Stimulated activated CD8-positive, alpha-beta memory T cell treated with anti-CD3 and anti-CD28 coated beads, Interleukin-15, amount 100 ng/mL, for 1 hour (primary cell): ENCODE measurements around the gene FCAR.
"Not testable (repeated sequence)": the region's sequence is repeated elsewhere in the genome, so short reads cannot be mapped to it uniquely, and the experiment has no call there.

Experiments used
- DNase-seq: peaks from one replicate; pipeline ENCODE4 v3.0.0-alpha.2; 2020; ENCODE audit warnings: low read depth

The FCAR gene

GRCh38 chr19:54873990-54874389 lies at the start of gene FCAR:
Gene FCAR (plus strand): TSS chr19:54874235. CDS start chr19:54874290, 55 bp downstream.
- no peak for DNase-seq

- not testable (repeated sequence) for DNase-seq
Measured at GRCh38 chr19:54824416-54824815, 49.6 kb upstream of the FCAR start.

DNA sequence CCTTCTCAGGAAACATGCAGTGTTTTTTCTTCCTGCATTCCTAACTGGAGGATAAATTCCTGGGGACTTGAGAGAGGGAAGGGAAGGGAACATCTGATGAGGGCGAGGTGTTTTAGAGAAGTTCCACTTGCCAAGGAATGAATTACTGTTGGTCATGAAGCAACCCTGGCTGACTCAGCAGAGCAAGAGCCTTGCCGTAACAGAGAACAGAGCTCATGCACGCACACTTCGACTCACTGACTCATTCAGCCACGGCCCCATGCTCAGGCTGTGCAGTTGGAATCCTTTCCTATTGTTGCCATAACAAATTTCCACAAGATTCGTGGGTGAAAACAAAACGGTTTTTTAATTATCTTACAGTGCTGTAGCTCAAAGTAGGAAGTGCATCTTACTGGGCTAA lies 48.7 kb upstream of the FCAR start:
- not testable (repeated sequence) for DNase-seq

GRCh38 chr19:54828064-54828463 lies 46.0 kb upstream of the FCAR start:
- DNase-seq, result not testable (repeated sequence)

GRCh38 chr19:54832496-54832895 lies 41.5 kb upstream of the FCAR start, which contains the start of gene KIR2DS4:
Gene KIR2DS4 (plus strand): TSS chr19:54832676.
- not testable (repeated sequence) for DNase-seq

DNA sequence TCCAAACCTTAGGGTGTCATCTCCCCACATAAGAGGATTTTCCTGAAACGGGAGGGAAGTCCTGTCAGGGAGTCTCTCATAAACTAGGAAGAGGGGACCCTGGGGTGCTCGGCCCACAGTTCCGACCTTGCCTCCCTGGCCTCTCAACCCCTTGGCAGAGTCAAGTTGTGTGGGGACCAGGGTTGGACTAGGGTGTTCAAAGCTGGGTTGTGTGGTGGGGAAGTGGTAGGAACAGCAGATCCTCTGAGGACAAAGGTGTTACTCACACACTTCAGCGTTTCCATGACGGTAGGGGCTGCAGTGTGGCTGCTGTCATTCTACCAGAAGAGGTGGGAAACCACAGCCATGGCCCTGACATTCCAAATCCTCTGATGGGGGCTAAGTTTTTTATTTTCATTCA lies 38.9 kb upstream of the FCAR start:
- not testable (repeated sequence) for DNase-seq

- DNase-seq, result not testable (repeated sequence)
Measured at GRCh38 chr19:54837522-54837921, 36.5 kb upstream of the FCAR start.

- DNase-seq, result not testable (repeated sequence)
Measured at GRCh38 chr19:54843171-54843570, 30.9 kb upstream of the FCAR start.

- not testable (repeated sequence) for DNase-seq
Measured at GRCh38 chr19:54850061-54850640, 23.9 kb upstream of the FCAR start, which contains the start of gene KIR3DL2. Gene KIR3DL2 (plus strand): TSS chr19:54850443. CDS start chr19:54850476, 33 bp downstream.

- DNase-seq, result no peak
Measured at GRCh38 chr19:54850930-54851329, 23.1 kb upstream of the FCAR start.

DNA sequence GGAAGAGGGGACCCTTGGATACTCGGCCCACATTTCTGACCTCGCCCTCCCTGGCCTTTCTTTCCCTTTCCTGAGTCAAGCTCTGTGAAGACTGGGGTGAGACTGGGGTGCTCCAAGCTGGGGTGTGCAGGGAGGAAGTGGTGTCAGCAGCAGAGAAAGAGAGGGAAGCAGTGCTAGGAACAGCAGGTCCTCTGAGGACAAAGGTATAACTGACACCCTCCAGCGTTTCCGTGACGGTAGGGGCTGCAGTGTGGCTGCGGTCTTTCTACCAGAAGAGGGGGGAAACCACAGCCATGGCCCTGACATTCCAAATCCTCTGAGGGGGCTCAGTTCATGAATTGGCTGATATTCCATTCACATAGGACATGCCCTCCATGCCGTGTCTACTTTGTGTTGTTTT lies 22.7 kb upstream of the FCAR start:
- DNase-seq, result no peak

- DNase-seq, result not testable (repeated sequence)
Measured at GRCh38 chr19:54855241-54855640, 18.8 kb upstream of the FCAR start.

DNA sequence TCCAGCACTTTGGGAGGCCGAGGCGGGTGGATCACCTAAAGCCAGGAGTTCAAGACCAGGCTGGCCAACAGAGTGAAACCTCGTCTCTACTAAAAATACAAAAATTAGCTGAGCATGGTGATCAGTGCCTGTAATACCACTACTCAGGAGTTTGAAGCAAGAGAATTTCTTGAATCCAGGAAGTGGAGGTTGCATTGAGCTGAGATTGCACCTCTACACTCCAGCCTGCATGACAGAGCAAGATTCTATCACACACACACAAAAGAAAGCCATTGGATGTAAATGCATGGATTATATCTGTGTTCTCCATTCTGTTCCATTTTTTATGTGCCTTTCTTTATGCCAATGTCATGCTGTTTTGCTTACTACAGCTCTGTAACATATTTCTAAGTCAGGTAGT lies 15.6 kb upstream of the FCAR start:
- not testable (repeated sequence) for DNase-seq

DNA sequence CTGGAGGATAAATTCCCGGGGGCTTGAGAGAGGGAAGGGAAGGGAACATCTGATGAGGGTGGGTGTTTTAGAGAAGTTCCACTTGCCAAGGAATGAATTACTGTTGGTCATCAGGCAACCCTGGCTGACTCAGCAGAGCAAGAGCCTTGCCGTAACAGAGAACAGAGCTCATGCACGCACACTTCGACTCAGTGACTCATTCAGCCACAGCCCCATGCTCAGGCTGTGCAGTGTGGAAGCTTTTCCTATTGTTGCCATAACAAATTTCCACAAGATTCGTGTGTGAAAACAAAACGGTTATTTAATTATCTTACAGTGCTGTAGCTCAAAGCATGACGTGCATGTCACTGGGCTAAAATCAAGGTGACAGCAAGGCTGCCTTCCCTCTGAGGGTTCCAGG lies 14.6 kb upstream of the FCAR start:
- DNase-seq, result not testable (repeated sequence)

DNA sequence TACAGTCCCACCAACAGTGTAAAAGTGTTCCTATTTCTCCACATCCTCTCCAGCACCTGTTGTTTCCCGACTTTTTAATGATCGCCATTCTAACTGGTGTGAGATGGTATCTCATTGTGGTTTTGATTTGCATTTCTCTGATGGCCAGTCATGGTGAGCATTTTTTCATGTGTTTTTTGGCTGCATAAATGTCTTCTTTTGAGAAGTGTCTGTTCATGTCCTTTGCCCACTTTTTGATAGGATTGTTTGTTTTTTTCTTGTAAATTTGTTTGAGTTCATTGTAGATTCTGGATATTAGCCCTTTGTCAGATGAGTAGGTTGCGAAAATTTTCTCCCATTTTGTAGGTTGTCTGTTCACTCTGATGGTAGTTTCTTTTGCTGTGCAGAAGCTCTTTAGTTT lies 10.6 kb upstream of the FCAR start:
- DNase-seq, result not testable (repeated sequence)

DNA sequence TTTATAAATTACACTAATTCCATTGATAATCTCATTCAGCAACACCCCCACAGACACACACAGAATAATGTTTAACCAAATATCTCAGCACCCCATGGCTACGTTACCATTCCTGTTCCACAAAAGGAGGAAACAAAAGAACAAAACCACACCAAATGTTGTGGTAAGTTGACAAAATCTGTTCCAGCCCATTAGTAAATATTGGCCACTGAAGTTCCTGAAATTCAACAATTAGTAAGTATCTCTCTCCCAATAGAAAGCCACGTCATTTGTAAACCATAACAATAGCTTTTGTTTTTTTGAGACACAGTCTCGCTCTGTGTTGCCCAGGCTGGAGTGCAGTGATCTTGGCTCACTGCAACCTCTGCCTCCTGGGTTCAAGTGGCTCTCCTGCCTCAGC lies 2.3 kb upstream of the FCAR start:
- DNase-seq, result no peak

DNA sequence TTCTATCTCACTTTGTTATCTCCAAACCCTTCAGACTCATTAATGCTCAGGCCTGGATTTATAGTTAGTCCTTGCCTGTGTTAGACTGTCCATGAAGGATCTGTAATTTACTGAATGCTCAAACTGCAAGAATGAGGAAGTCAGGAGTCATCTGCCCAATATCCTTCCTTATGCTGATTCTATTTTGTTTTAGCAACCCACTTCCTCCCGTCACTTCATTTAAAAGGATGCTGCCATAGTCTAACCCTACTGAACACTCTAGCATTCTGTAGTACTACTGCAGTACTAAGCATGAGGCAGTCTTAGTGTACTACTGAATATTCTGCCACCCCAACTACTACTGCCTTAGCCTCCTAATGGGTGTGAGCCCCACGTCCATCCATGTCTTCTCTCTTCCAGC lies 1.5 kb downstream of the FCAR start:
- no peak for DNase-seq

GRCh38 chr19:54877471-54877870 lies 3.4 kb downstream of the FCAR start:
- DNase-seq, result no peak

- DNase-seq, result no peak
Measured at GRCh38 chr19:54881884-54882283, 7.8 kb downstream of the FCAR start.

- no peak for DNase-seq
Measured at GRCh38 chr19:54882758-54883157, 8.7 kb downstream of the FCAR start.

DNA sequence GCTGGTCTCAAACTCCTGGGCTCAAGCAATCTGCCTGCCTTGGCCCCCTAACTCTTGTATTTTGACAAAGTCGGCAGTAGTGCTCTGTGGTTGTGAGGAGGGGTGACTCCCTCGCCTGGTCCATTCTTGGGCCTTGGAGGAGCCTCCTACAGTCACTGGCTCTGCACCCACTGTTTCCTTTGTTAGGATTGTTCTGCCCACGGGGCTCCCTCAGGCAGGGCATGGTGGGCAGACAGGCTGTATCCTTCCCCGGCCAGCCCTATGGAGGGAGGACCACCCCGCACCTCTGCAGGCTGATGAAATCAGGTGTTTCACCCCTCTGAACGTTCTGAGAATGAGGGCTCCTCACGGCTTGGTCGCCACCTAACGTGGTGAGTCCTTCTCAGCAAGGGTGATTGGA lies 9.2 kb downstream of the FCAR start:
- DNase-seq, result no peak

DNA sequence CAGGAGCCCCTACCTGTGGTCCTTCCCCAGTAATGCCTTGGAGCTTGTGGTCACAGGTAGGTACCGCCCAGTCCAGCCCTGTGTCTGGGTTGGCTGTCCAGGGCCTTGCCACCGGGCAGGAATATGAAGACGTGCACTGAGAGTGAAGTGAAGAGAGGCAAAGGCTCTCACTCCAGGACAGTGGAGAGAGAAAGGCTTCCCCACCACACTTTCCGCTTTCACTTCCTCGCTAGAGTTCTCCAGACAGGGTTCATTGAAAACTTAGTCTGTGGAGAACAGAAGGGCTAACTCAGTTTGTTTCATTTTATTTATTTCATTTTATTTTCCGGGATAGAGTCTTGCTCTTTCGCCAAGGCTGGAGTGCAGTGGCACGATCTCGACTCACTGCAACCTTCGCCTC lies 14.2 kb downstream of the FCAR start:
- no peak for DNase-seq

GRCh38 chr19:54889566-54889965 lies 15.5 kb downstream of the FCAR start:
- DNase-seq, result no peak

- no peak for DNase-seq
Measured at GRCh38 chr19:54893406-54893805, 19.4 kb downstream of the FCAR start.
